Prostate gland (tissue), 2 donors: Measurements from ENCODE around the gene DNPH1. TPM values are rescaled to one million over a fixed set of nuclear protein-coding genes. Genes with fewer than 3 reads are reported as not detected.

Experiments used
- DNase-seq: peaks from one replicate; pipeline ENCODE4 v3.0.0-alpha.2; 2019; ENCODE audit warnings: low spot score
- H3K27ac ChIP-seq, 2 donors: fragments of 200-600 bp; sonication (generic); 2 replicates each; pipeline ENCODE4 v1.5.1; 2017 to 2019
- H3K27me3 ChIP-seq: fragments of 200-600 bp; sonication (generic); replicated peaks from 2 replicates; pipeline ENCODE4 v1.5.1; 2019; ENCODE audit not compliant: insufficient read depth
- H3K36me3 ChIP-seq, 2 donors: fragments of 200-600 bp; sonication (generic); 1 replicate in 1 of 2; 2 replicates in 1 of 2; pipeline versions ENCODE4 v1.5.1 to v1.8.1; 2017 to 2019
- H3K4me1 ChIP-seq: fragments of 200-600 bp; sonication (generic); replicated peaks from 2 replicates; pipeline ENCODE4 v1.5.1; 2019
- H3K4me3 ChIP-seq, 2 donors: fragments of 200-600 bp; sonication (generic); 2 replicates each; pipeline ENCODE4 v1.5.1; 2017 to 2019
- H3K9me3 ChIP-seq: fragments of 200-600 bp; sonication (generic); 2 replicates; pipeline ENCODE4 v1.5.1; 2017
- CTCF ChIP-seq, 4 experiments: fragments of 200-600 bp in 2 of 4; fragments of 450-650 bp in 2 of 4; sonication (generic) in 2 of 4; IDR thresholded peaks; 1 replicate in 3 of 4; 2 replicates in 1 of 4; pipeline ENCODE4 v1.5.1; 2016 to 2019; ENCODE audit warnings: antibody characterized with exemption in 4 of 4, mild to moderate bottlenecking in 2 of 4, moderate library complexity in 2 of 4
- POLR2A ChIP-seq: fragments of 450-650 bp; IDR thresholded peaks from one replicate; pipeline ENCODE4 v1.6.1; 2016; ENCODE audit warnings: antibody characterized with exemption, mild to moderate bottlenecking
- POLR2AphosphoS5 ChIP-seq: sonication (generic); formaldehyde crosslinking; IDR thresholded peaks from one replicate; pipeline ENCODE4 v1.6.1; 2017; ENCODE audit warnings: antibody characterized with exemption
- WGBS: methylation state at CpG from one replicate; pipeline ENCODE4 v1.1.5; 2018; 5-methylcytosine and 5-hydroxymethylcytosine counted together
- intact Hi-C: fragments of 100-400 bp; cut with DNase I; formaldehyde crosslinking; loops from one replicate; pipeline ENCODE4 v1.14.2; 2022
- total RNA-seq, 2 donors: library from RNA; depleted of rRNA; stranded (reverse); fragments of >200 nt; gene quantifications; one replicate each; pipeline ENCODE4 v1.1.0, GENCODE V29; 2016

The DNPH1 gene
- total RNA-seq, 2 donors from 2014 or later: 40.3 to 138 TPM

- TF ChIP-seq POLR2A: no peak
- no peak for TF ChIP-seq POLR2AphosphoS5
- no peak for TF ChIP-seq CTCF (IDR thresholded peaks at IDR 0.05)
- H3K9me3 ChIP-seq: no peaks in the 10 kb centered on the region
- H3K27ac ChIP-seq: no peak overlapping the region
- no peak for DNase-seq
- 89% methylated on average over 5 of the region's 5 CpGs for WGBS
- intact Hi-C loops: loop anchor here (10.0 kb wide), 1 partner anchor 230 kb away; no protein-coding TSS in a partner anchor
- peaks cover 3% of the 10 kb centered on the region for H3K4me1 ChIP-seq
- H3K36me3 ChIP-seq: no peaks in the 10 kb centered on the region
- H3K4me3 ChIP-seq: no peak overlapping the region
- H3K27me3 ChIP-seq: no peaks in the 10 kb centered on the region
These were observed 35.4 kb upstream of the DNPH1 start for GRCh38 chr6:43264599-43265145.

- Histone ChIP-seq H3K27ac (no peak overlapping the region), H3K9me3 (no peaks in the 10 kb centered on the region), H3K4me3 (no peak overlapping the region), H3K36me3 (no peaks in the 10 kb centered on the region), H3K4me1 (no peaks in the 10 kb centered on the region), H3K27me3 (no peaks in the 10 kb centered on the region)
- peak; percentile 57 for DNase-seq
- intact Hi-C loops: loop anchor here (2.0 to 10.0 kb wide), 2 partner anchors 71 to 231 kb away; no protein-coding TSS in a partner anchor
- TF ChIP-seq POLR2AphosphoS5 (no peak), CTCF (IDR thresholded peaks at IDR 0.05) (peak in 3 of 4 experiments; percentile 55 to 82 (median 73))
- WGBS: 48% methylated on average over 12 of the region's 12 CpGs
These were observed 34.3 kb upstream of the DNPH1 start for GRCh38 chr6:43263314-43264178.

- Histone ChIP-seq H3K27ac (no peak overlapping the region), H3K9me3 (no peaks in the 10 kb centered on the region), H3K4me1 (no peaks in the 10 kb centered on the region), H3K36me3 (no peaks in the 10 kb centered on the region), H3K4me3 (no peak overlapping the region), H3K27me3 (no peaks in the 10 kb centered on the region)
- no peak for DNase-seq
- intact Hi-C loops: loop anchor here (2.0 to 10.0 kb wide), 2 partner anchors 72 to 232 kb away; no protein-coding TSS in a partner anchor
- WGBS: 90% methylated on average over 37 of the region's 39 CpGs
- TF ChIP-seq POLR2AphosphoS5 (no peak), CTCF (IDR thresholded peaks at IDR 0.05) (no peak), POLR2A (no peak)
These were observed 33.6 kb upstream of the DNPH1 start for GRCh38 chr6:43262780-43263313.

- 78% methylated on average over 14 of the region's 14 CpGs for WGBS
- Histone ChIP-seq H3K4me1 (no peaks in the 10 kb centered on the region), H3K27me3 (no peaks in the 10 kb centered on the region), H3K4me3 (no peak overlapping the region), H3K9me3 (no peaks in the 10 kb centered on the region), H3K27ac (no peak overlapping the region), H3K36me3 (no peaks in the 10 kb centered on the region)
- TF ChIP-seq POLR2A: no peak
- TF ChIP-seq CTCF (IDR thresholded peaks at IDR 0.05): no peak
- TF ChIP-seq POLR2AphosphoS5: no peak
- intact Hi-C loops: loop anchor here (2.0 to 10.0 kb wide), 2 partner anchors 73 to 233 kb away; no protein-coding TSS in a partner anchor
- DNase-seq: no peak
These were observed 32.9 kb upstream of the DNPH1 start for GRCh38 chr6:43262000-43262779.
